ENCODE data around the gene CADPS2. TPM values are rescaled to one million over a fixed set of nuclear protein-coding genes. Genes with fewer than 3 reads are reported as not detected.

Gene CADPS2
- total RNA-seq, 1 donor from 2014 or later: 19.1 TPM

DNA sequence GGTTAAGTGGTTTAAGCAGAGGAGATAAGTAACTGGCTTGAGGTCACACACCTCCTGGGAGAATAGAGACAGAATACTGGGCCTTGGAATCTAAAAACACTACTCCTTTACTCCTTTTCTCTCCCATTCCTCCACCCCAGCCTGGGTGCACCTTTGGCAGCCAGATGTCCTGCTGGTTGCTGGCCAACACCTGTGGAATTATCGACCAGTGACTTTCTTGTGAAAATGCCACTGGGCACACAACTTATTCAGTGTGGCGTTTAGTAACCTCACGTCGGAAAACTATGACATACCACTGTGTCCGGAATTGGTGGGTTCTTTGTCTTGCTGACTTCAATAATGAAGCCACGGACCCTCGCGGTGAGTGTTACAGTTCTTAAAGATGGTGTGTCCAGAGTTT lies 213.7 kb downstream of the CADPS2 start:
- Histone ChIP-seq H2AFZ (replicated peaks) (no peak overlapping the region), H3F3A (ENCODE audit: low read depth) (peaks cover 11% of the 10 kb centered on the region), H3K4me3 (no peak overlapping the region), H3K36me3 (no peaks in the 10 kb centered on the region), H3K4me1 (peaks cover 11% of the 10 kb centered on the region), H3K9ac (no peak overlapping the region), H3K27ac (no peak overlapping the region), H3K9me3 (ENCODE audit: low read depth) (no peaks in the 10 kb centered on the region), H3K4me2 (no peak overlapping the region), H3K79me2 (ENCODE audit: low read depth) (no peaks in the 10 kb centered on the region), H3K27me3 (no peaks in the 10 kb centered on the region), H4K20me1 (ENCODE audit: low read depth) (no peaks in the 10 kb centered on the region)
- H3K27me3 Mint-ChIP-seq (ENCODE audit: insufficient read depth, low read depth): peaks cover 5% of the 10 kb centered on the region
- peaks cover 6% of the 10 kb centered on the region for H3K36me3 Mint-ChIP-seq
- H3K4me3 Mint-ChIP-seq: no peak overlapping the region
- peaks cover 15% of the 10 kb centered on the region for H3K4me1 Mint-ChIP-seq
- DNase-seq (ENCODE audit: low spot score): no peak
- H3K27ac Mint-ChIP-seq: no peak overlapping the region
- peaks cover 17% of the 10 kb centered on the region for H3K9me3 Mint-ChIP-seq
- TF ChIP-seq EZH2phosphoT487 (IDR thresholded peaks at IDR 0.05) (no peak), EZH2 (IDR thresholded peaks at IDR 0.05) (no peak)
- TF ChIP-seq, protein P1, sequence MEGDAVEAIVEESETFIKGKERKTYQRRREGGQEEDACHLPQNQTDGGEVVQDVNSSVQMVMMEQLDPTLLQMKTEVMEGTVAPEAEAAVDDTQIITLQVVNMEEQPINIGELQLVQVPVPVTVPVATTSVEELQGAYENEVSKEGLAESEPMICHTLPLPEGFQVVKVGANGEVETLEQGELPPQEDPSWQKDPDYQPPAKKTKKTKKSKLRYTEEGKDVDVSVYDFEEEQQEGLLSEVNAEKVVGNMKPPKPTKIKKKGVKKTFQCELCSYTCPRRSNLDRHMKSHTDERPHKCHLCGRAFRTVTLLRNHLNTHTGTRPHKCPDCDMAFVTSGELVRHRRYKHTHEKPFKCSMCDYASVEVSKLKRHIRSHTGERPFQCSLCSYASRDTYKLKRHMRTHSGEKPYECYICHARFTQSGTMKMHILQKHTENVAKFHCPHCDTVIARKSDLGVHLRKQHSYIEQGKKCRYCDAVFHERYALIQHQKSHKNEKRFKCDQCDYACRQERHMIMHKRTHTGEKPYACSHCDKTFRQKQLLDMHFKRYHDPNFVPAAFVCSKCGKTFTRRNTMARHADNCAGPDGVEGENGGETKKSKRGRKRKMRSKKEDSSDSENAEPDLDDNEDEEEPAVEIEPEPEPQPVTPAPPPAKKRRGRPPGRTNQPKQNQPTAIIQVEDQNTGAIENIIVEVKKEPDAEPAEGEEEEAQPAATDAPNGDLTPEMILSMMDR (IDR thresholded peaks at IDR 0.05): no peak

DNA sequence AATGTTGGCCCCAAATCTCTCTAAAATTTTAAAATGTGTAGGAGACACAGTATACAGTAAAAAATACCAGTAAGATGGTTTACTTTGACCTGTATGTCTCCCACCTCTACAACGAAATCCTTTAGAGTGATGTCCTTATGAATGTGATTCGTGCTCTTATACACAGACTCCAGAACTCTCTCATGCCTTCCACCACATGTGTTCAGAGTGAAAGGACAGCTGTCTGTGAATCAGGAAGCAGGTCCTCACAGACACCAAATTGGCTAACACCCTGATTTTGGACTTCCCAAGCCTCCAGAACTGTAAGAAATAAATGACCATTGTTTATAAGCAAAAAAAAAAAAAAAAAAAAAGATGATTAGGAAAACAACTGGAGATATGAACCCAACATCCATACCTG lies 222.5 kb downstream of the CADPS2 start:
- no peak overlapping the region for H3K4me3 ChIP-seq

DNA sequence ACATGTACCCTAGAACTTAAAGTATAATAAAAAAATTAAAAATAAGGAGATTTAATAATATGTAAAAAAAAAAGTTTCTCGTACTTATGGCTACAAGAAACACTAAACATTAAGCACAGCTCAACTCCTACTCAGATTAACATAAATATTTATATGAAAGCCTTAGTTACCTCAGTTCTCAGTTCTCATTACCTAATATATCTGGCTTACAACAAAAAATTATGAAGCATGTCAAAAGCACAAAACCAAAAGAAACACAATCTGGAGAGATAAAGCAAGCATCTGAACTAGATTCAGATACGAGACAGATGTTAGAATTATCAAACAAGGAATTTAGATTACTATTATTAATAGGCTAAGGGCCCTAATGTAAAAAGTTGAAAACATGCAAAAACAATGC lies 227.4 kb downstream of the CADPS2 start:
- no peak overlapping the region for H3K9ac ChIP-seq
- Mint-ChIP-seq H3K27ac (no peak overlapping the region), H3K4me3 (no peak overlapping the region), H3K36me3 (peaks cover 5% of the 10 kb centered on the region), H3K9me3 (peaks cover 4% of the 10 kb centered on the region), H3K27me3 (ENCODE audit: insufficient read depth, low read depth) (no peaks in the 10 kb centered on the region), H3K4me1 (no peaks in the 10 kb centered on the region)
- H4K20me1 ChIP-seq (ENCODE audit: low read depth): no peaks in the 10 kb centered on the region
- no peak overlapping the region for H3K4me3 ChIP-seq
- no peaks in the 10 kb centered on the region for H3K9me3 ChIP-seq (ENCODE audit: low read depth)
- H3K4me2 ChIP-seq: no peak overlapping the region
- TF ChIP-seq EZH2 (IDR thresholded peaks at IDR 0.05) (no peak), EZH2phosphoT487 (IDR thresholded peaks at IDR 0.05) (no peak)
- TF ChIP-seq, protein P1 (IDR thresholded peaks at IDR 0.05): no peak
- no peaks in the 10 kb centered on the region for H3K4me1 ChIP-seq
- no peaks in the 10 kb centered on the region for H3K36me3 ChIP-seq
- no peak for DNase-seq (ENCODE audit: low spot score)
- H3F3A ChIP-seq (ENCODE audit: low read depth): no peaks in the 10 kb centered on the region
- H3K79me2 ChIP-seq (ENCODE audit: low read depth): no peaks in the 10 kb centered on the region
- H3K27ac ChIP-seq: no peak overlapping the region
- no peak overlapping the region for H2AFZ ChIP-seq (replicated peaks)
- H3K27me3 ChIP-seq: no peaks in the 10 kb centered on the region

More for the DNA sequence above, 222.5 kb downstream of the CADPS2 start:
- Histone ChIP-seq H3F3A (ENCODE audit: low read depth) (no peaks in the 10 kb centered on the region), H3K27ac (no peak overlapping the region), H3K27me3 (no peaks in the 10 kb centered on the region), H3K36me3 (no peaks in the 10 kb centered on the region), H3K79me2 (ENCODE audit: low read depth) (no peaks in the 10 kb centered on the region), H4K20me1 (ENCODE audit: low read depth) (no peaks in the 10 kb centered on the region), H3K9me3 (ENCODE audit: low read depth) (no peaks in the 10 kb centered on the region), H3K4me2 (no peak overlapping the region), H3K9ac (no peak overlapping the region), H2AFZ (replicated peaks) (no peak overlapping the region), H3K4me1 (no peaks in the 10 kb centered on the region)
- Mint-ChIP-seq H3K36me3 (no peaks in the 10 kb centered on the region), H3K4me3 (no peak overlapping the region), H3K27me3 (ENCODE audit: insufficient read depth, low read depth) (no peaks in the 10 kb centered on the region), H3K4me1 (no peaks in the 10 kb centered on the region), H3K27ac (no peak overlapping the region), H3K9me3 (peaks cover 3% of the 10 kb centered on the region)
- TF ChIP-seq EZH2 (IDR thresholded peaks at IDR 0.05) (no peak), EZH2phosphoT487 (IDR thresholded peaks at IDR 0.05) (no peak)
- TF ChIP-seq, protein P1 (IDR thresholded peaks at IDR 0.05): no peak
- no peak for DNase-seq (ENCODE audit: low spot score)

Measured in neural progenitor cell (in vitro differentiated cells).